ENCODE results near the gene ACSF3. TPM values are rescaled to one million over a fixed set of nuclear protein-coding genes. Genes with fewer than 3 reads are reported as not detected.
"Not testable (repeated sequence)": the region's sequence is repeated elsewhere in the genome, so short reads cannot be mapped to it uniquely, and the experiment has no call there.

The ACSF3 gene
- polyA plus RNA-seq, 3 donors = 24.4 to 31.2 (median 30.6) TPM

GRCh38 chr16:89055313-89055712, 38.3 kb upstream of the ACSF3 start:
- DNase-seq (ENCODE audit: low read depth in 3 of 3, low spot score in 2 of 3) = no peak

GRCh38 chr16:89055894-89056555, 37.6 kb upstream of the ACSF3 start:
- DNase-seq (ENCODE audit: low read depth in 3 of 3, low spot score in 2 of 3) = no peak

- no peak for DNase-seq (ENCODE audit: low read depth in 3 of 3, low spot score in 2 of 3)
These were observed 37.1 kb upstream of the ACSF3 start for GRCh38 chr16:89056592-89056991.

GRCh38 chr16:89057738-89058137, 35.9 kb upstream of the ACSF3 start:
- no peak for DNase-seq (ENCODE audit: low read depth in 3 of 3, low spot score in 2 of 3)

GRCh38 chr16:89058812-89059211, 34.8 kb upstream of the ACSF3 start:
- no peak for DNase-seq (ENCODE audit: low read depth in 3 of 3, low spot score in 2 of 3)

GRCh38 chr16:89060207-89060794, 33.4 kb upstream of the ACSF3 start:
- DNase-seq (ENCODE audit: low read depth in 3 of 3, low spot score in 2 of 3) = no peak

GRCh38 chr16:89061086-89061485, 32.6 kb upstream of the ACSF3 start:
- no peak for DNase-seq (ENCODE audit: low read depth in 3 of 3, low spot score in 2 of 3)

GRCh38 chr16:89061590-89062380, 31.9 kb upstream of the ACSF3 start:
- DNase-seq (ENCODE audit: low read depth in 3 of 3, low spot score in 2 of 3) = no peak

GRCh38 chr16:89062389-89063345, 31.0 kb upstream of the ACSF3 start:
- DNase-seq (ENCODE audit: low read depth in 3 of 3, low spot score in 2 of 3) = no peak

GRCh38 chr16:89063768-89064320, 29.8 kb upstream of the ACSF3 start:
- DNase-seq (ENCODE audit: low read depth in 3 of 3, low spot score in 2 of 3) = no peak

GRCh38 chr16:89064606-89065457, 28.8 kb upstream of the ACSF3 start:
- DNase-seq (ENCODE audit: low read depth in 3 of 3, low spot score in 2 of 3) = no peak

GRCh38 chr16:89065458-89065822, 28.2 kb upstream of the ACSF3 start:
- no peak for DNase-seq (ENCODE audit: low read depth in 3 of 3, low spot score in 2 of 3)

GRCh38 chr16:89066721-89067120, 26.9 kb upstream of the ACSF3 start:
- no peak for DNase-seq (ENCODE audit: low read depth in 3 of 3, low spot score in 2 of 3)

GRCh38 chr16:89067677-89068443, 25.8 kb upstream of the ACSF3 start:
- no peak for DNase-seq (ENCODE audit: low read depth in 3 of 3, low spot score in 2 of 3)

GRCh38 chr16:89068814-89069616, 24.6 kb upstream of the ACSF3 start:
- DNase-seq (ENCODE audit: low read depth in 3 of 3, low spot score in 2 of 3) = not testable (repeated sequence)

- DNase-seq (ENCODE audit: low read depth in 3 of 3, low spot score in 2 of 3) = no peak
These were observed 23.7 kb upstream of the ACSF3 start for GRCh38 chr16:89069920-89070319.

GRCh38 chr16:89070590-89070989, 23.1 kb upstream of the ACSF3 start:
- no peak for DNase-seq (ENCODE audit: low read depth in 3 of 3, low spot score in 2 of 3)
